ENCODE data around the gene SRGAP1.

DNA sequence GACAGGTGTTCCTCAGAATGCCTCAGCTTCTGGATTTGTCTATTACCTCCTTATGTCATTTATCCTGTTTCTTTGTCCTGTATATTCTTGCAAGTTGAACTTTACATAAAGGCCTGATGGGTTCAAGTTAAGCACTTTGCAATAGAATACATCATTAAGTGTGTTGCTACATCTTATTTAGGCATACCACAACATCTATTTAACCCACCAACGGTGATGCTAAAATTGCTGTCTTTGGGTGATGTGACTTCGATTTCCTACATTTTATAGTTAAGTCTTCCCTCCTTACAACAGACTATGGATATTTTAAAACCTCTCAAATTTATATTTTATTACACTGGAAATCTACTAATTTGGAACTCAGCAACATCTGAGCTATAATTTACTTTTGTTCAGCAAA lies 206.6 kb downstream of the SRGAP1 start:
- TF ChIP-seq CTCF (IDR thresholded peaks at IDR 0.05; ENCODE audit: insufficient read depth, low read length): no peak
- TF ChIP-seq POLR2AphosphoS5 (IDR thresholded peaks at IDR 0.05; ENCODE audit: low read depth): no peak
- TF ChIP-seq REST (IDR thresholded peaks at IDR 0.05; ENCODE audit: insufficient replicate concordance, low read depth): no peak
- no peak for TF ChIP-seq SPI1 (IDR thresholded peaks at IDR 0.05; ENCODE audit: borderline replicate concordance, low read depth)

Measured in HL-60 (cell line).